GM11168 (cell line): ENCODE measurements around the gene MLLT1.

Experiments
- in situ Hi-C: fragments of 300-500 bp; cut with MboI; formaldehyde crosslinking; loops from one replicate; pipeline ENCODE4 v1.12.0; 2022; ENCODE audit warnings: low sequenced_read_pairs; ENCODE audit not compliant: unreplicated experiment

The MLLT1 gene

DNA sequence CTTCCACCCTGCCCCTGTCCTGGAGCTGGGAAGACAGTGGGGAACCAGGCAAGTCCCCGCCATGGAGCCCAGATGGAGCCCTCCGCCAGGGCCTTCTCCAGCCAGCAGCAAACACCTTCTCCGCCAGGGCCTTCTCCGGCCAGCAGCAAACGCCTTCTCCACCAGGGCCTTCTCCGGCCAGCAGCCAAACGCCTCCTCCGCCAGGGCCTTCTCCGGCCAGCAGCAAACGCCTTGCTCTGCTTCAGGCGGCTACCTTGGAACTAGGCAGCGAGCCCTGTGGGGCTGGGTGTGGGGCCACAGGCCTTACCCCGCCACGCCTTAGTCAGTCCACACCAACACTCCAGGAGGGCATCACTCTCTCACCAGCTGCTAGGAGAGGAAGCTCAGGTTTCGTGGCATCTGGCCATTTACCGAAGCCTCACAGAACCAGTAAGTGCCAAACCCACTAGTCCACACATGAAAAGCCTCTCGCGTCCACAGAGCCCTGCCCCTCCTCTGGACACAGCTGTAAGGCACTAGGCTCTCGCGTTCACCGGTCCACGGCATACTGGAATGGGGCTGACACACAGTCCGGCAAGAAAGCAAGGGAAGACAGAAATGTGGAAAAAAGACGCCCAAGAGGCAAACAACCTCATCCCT lies 41.0 kb downstream of the MLLT1 start:
- in situ Hi-C loops: loop anchor here (5.0 kb wide), 1 partner anchor 34 kb away; no protein-coding TSS in a partner anchor

DNA sequence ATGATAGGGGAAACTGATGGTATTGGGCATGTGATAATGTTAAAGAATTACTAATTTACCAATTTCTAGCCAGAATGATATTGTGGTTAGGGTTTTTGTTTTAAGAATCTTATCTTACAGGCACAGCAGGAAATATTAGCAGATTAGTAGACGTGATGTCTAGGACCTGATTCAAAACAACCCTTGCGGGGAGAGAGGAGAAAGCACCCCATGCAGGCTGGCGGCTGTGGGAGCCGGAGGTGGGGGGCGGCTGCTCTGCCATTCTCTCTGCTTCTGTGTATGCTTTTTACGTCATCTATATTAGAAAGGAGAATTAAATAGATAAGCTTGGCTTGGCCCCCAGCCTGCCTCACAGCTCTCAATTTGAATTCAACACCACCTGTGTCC lies 41.5 kb downstream of the MLLT1 start:
- in situ Hi-C loops: loop anchor here (5.0 kb wide), 1 partner anchor 34 kb away; no protein-coding TSS in a partner anchor

DNA sequence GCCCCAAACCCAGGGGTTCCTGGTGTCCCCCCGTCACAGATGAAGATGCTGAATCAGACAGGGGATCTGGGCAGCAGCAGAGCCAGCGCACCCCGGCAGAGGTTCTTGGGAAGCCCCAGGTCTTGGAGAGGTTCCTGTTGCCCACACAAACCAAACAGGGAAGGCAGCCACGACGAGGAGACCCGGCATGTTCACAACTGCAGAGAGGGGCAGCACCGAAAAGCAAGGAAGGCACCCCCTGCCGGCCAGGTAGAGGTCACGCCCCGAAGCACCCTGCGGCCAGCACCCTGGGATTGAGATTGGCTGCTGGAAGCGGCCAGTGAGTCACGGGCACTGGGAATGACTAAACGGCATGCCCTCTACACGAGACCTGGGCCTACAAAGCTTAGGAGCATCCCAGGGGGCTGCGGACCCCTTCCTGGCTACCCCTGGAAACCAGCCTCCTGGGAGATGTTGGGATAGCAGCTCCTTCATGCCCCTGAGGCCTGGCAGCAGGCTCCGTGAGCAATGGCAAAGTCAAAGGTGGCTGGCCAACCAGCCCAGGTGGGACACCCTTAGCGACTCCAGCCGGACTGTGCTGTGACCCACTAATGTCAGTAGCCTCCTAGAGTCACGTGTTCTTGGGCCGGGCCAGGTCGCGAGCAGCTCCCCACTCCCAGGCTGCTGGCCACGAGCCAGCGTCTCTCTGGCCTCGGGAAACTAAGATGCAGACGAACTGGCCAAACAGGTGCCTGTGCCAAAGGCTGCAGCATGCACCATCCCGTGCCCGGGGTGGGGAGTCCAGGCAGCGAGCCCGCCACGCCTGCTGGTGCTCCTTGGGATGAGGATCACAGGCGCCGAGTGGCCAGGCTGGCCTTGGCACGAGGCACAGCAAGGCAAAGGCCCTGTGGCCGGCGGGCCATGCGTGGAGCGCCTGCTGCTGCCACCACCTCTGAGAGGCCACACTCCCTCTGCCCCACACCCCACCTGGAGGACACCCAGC lies 43.2 kb downstream of the MLLT1 start:
- in situ Hi-C loops: loop anchor here (5.0 kb wide), 1 partner anchor 36 kb away; no protein-coding TSS in a partner anchor

DNA sequence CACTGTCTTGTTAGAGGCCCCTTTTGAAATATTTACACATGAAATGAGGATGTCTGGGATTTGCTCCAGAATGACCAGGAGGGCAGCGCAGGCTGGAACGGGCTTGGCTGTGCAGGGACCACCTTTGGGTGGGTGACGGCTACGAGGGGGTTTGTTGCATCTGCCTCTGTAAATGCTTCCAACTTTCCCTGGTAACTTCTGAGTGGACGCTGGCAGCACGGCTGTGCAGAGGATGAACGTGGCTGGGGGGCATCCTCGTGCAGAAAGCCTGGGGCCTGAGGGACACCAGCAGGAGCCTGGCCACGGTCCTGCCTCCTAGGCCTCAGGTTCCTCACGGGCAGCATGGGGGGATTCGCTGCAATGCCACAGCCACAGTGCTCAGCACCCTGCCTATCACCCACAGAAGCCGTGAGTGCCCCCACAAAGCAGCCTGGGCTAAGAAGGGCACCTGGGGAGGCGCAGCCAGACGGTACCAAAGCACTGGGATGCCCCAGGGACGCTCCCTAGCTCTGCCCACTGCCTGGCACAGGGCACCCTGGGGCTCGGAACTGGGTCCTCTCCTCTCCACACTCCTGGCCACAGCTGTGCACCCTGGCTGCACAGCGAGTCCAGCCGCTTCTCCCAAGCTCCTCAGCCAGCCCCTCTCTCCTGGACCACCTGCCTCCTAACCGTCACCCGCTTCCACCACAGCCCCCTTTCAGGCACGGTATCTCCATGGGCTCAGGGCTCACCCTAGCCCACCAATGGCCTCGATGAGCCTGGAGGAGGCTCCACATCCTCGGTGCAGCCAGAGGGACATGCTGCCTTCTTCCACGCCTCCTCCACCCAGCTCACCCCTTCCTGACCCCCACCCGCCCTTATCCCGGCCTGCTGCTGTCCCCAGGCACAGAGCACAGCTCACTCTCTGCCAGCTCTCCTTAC lies 44.5 kb downstream of the MLLT1 start:
- in situ Hi-C loops: loop anchor here (5.0 kb wide), 1 partner anchor 37 kb away; no protein-coding TSS in a partner anchor

DNA sequence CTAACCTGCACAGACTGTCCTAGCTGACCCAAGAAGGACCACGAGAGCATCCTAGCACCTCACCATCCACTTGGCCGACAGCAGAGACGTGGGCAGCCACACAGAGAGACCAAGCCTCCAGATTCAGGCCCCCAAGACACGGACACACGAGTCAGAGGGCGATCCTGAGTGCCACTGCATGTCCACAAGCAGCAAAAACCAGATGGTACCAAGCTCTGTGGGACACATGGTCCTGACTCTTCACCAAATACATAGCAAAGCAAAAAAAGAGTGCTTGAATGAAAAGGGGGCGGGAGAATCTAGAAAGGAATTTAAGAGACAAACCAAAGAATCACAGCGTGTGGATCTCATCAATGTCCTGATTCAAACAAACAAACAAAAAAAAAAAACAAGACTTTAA lies 45.2 kb downstream of the MLLT1 start:
- in situ Hi-C loops: no loop called here

DNA sequence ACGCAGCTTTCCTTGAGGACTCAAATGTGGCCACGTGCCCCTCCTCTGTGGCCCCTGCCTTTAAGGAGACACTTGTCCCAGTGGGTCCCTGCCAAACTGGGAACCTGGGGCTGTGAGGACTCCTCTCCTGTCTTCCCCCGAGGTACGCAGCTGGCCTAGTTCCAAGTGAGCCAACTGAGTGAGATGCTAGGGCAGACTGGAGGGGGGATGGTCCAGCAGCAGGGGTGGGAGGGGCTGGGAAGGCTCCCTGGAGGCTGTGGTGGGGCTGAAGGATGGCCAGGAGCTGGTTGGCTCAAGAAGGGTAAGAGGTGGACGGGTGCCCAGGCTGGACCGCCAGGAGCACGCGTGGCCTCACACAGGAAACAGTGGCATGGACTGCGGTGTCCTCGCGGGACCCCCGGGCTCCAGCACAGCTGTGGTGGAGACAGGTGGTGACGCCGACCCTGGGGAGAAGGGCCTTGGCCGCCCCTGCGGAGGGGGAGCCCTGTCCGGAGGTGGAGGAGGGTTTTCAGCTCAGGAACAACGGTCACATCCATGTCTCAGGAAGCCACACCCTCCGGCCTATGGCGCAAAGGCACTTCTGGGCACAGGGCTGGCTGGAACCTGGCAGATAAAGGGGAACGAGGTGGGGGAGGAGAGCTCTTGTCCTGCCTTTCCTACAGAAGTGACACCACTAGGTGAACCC lies 45.8 kb downstream of the MLLT1 start:
- in situ Hi-C loops: no loop called here

DNA sequence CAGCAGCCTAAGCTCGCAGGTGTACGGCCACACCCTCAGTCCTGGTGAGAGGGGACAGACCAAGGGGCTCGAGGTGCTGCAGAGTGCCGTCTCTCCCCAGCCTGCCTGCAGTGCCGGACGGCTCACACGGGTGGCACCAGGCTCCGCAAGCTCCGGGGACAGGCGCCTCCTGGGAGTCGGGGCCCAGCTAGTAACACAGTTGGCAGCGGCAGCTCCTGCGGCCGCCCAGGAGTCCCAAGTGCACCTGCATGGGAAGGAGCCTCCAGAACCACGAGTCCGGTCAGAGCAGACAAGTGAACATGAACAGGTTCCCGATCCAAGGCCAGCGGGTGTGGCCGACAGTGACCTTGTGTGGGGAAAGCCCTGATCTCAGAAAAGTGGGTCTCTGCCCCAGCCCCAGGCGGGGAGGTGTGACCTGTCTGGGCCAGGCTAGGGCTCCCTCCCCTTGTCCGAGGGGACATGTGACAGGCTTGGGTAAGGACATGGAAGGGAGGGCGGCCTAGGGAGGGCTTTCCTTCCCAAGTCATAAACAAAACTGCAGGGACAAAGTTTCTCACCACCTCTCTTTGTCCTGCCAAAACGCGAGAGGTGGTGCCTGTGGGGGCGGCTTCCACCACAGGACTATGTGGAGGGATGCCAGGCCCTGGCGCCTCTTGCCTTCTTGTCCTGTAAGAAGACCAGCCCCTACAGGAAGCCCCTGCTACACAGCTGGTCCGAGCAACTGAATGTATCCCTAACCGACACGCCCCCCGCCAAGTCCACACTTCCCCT lies 46.5 kb downstream of the MLLT1 start:
- in situ Hi-C loops: no loop called here

DNA sequence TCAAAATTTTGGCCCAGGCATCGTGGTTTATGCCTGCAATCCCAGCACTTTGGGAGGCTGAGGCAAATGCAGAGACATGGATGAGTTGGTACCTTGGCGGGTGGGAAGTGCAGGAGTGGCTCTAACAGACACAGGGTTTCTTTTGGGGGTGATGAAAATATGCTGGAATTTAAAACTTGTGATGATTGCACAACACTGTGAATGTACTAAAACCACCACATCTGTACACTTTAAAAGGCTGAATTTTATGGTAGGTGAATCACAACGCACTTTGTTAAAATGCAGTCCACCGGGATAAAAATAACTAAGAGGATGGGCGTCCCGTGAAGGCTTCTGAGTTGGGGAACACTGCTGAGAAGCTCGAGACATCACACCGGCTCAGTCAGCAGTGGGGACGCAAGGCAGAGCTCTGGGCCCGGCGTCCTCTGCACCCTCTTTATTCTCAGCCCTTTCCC lies 47.1 kb downstream of the MLLT1 start:
- in situ Hi-C loops: no loop called here

DNA sequence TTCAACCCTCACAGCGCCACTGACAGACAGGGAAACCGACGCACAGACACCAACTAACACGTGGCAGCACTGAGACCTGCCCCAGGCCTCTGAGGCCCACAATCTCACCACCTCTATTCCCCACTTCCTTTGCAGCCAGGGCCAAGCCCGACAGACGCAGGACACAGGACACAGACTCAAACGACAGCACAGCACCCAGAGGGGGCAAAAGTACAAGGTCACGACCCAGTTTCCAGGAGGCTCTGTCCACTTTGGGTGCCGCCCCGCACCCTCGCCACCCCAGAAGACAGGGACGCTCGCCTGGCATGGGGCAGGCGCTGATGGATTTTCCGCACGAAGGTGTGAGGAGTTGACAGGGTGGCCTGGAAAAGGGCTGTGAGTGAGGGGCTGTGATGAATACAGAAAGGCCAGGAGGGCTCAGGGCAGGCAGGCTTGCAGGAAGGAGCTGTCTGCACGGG lies 48.8 kb downstream of the MLLT1 start:
- in situ Hi-C loops: no loop called here

DNA sequence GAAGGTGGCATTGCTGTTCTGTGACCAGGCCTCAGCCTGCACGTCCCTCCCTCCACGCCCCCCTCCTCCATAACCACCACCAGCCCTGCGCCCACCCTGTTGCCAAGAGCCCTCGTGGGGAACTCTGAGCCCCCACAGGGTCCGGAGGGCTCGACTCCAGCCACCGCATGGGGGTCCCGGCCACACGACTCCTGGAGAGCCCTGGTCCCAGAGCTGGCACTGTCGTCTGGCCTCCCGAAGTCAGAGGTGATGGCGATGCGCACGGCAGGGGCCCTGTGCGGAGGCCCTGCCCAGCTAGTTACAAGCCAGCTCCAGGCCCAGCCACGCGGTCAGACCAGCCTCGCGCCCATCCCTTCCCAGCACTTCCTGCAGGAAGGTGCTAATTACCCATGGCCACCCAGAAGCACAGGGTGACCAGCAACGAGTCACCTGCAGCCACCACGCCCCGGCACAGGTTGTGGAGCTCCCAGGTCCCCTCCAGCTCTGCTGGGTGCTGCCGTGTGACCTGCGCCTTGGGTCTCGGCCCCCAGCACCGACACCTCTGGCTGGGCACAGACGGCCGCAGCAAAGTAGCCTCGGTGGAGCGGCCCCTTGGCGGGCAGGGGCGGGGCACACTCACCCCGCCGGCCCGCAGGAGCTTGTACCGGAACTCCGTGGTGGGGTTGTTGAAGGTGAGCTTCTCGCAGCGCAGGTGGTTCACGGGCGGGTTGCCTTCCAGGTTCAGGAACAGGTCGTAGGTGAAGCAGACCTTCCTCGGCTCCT lies 49.6 kb downstream of the MLLT1 start:
- in situ Hi-C loops: no loop called here

DNA sequence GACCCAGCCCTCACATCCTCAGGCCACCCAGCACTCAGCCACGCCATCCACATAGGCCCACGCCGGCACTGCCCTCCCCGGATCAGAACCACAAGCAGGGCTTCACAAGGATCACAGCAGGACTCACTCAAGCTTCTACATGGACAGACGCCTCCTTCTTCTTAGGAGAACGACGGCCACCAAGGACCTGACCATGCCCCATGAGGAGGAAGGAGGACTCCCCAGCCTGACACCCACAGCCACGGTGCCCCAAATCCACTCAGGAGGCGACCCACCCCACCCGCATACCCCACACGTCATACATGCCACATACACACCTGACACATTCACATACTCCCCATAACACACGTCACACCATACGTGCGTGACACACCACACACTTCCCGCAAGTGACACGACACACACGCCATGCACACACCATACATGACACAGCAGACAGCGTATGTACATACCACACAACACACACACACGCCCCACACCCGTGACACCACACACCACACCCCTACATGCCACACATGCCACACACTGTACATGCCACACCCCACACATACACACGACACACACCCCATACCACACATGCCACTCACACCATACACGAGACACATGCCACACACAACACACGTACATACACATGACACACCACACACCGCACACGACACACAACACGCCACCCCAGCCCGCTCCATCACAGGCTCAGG lies 50.4 kb downstream of the MLLT1 start:
- in situ Hi-C loops: no loop called here

DNA sequence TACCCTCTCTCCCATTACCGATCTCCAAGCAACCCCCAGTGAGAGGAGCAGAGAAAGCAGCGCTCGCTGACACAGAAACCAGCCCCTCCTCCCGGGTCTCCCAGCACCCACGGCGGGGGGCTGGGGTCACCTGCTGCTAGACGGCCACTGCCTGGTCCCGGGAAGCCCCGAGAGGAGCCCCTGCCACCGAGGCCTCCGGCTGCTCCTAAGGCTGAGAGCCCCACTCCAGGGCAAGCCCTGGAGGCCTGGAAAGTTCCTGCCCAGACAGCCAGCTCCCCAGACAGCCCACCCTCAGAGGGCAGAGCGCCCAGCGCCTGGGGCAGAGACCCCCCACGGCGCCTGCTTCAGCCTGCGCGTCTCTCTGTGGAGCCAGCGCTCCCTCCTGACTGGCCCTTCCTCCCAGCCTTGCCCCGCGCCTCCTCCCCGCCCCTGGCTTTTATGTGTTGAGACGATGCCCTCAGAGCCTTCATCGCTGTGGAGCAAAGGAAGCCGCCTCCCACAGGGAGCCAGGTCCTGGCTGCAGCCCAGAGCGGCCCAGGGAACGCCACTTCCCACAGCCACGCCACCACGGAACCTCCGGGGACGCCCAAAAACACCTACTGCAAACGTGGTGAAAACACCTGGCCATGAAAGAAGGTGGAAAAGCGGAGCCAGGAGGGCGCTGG lies 51.1 kb downstream of the MLLT1 start:
- in situ Hi-C loops: no loop called here

DNA sequence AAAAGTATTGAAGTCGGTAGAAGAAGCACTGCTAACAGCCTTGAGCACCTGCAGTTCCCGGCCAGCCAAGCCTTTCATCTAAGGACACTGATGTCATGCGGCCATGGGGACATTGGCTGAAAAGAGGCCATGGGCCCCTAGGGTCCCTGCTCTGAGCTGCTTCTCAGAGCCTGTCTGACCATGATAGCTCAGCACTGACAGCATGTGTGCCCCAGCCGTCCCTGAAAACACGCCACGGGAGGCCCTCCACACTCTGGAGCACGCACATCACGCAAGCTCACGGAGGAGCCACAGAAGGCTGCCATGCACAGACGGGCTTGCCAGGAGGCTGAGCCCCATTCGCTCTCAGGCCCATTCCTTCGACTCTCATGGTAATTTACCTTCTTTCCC lies 51.8 kb downstream of the MLLT1 start:
- in situ Hi-C loops: no loop called here

DNA sequence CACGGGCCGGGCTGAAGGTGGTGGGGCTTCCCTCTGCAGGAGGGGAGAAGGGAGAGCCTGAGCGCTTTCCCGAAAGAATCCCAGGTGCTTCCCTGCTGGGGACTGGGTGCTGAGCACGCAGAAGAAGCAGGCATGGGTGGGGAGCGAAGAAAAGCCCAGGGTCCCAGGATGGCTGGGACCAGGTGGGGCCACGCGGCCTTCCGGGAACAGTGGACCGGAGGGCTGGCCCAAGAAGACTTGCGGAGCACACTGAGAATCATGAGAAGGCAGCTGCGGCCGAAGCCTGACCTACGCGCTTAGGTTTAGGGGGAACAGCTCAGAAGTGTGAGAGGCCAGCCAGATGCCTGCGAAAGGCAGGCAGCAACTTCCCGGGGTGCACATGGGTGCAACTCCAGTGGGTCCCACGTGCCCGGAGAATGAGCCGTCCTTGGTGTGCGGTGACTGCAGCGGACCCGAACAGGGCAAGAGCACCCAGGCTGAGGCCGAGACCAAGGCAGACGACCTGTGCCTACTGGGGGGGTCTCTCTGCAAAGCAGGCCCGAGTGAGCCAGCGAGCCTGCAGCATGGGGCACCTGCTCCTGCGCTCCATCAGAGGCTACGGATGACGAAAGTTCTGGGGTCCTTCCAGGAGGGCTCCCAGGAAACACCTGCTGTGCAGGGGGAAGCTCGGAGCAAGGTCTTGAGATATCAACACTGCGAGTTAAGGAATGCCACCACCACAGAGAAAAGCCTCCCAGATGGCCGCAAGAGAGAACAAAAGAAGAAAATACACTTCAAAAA lies 52.4 kb downstream of the MLLT1 start:
- in situ Hi-C loops: no loop called here

DNA sequence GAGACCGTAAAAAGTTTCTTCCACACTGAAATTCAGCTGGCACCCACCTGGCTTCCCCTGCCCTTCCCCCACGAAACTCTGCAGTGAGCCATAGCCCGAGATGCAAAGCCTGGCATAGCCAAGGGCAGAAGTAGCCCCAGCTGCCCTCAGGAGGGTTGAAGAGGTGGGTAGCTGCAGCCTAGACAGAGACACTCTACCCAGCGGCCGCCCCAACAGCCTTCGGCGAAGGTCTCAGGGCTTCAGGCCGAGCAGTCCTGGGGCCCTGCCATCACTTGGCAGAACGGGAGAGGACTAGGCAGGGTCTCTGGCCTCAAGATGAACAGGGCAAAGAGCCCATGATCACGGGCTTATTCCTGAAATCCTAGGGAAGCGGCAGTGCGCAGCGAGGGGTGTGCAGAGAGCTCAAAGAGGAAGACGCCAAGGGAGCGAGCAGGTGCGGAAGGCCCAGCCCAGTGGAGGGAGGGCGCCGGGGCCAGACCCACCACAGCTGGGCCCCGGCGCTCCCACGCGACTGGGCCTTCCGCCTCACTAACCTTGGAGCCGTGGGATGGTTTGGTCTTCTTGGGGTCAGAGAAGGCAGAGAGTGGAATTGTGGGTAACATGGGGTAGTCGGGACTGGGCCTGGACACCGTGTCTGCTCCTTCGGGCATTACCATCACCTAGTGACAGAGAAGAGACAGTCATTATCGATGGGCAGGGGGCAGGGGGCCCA lies 53.2 kb downstream of the MLLT1 start:
- in situ Hi-C loops: no loop called here

DNA sequence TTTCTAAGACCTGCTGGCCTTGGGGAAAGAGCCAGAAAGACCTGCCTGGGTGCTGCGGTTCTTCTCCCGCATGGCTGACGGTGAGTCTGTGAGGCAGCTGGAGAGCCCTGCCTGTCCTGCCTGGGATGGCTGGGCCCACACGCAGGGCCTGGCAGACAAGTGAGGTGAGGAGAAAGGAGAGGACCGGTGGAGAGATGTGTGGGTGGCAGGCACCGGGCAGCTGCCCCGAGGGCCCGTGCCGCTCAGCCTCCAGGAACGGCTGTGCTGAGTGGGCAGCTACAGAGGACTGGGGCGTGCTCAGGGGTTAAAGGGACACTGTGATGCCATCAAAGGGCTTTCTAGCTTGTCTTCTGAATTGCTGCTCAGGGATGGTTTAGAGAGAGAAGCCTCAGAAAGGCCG lies 53.8 kb downstream of the MLLT1 start:
- in situ Hi-C loops: no loop called here
